ENCODE measurements around the gene SYPL2.
A peak's percentile ranks its signal among the peaks of the same experiment; 100 is the strongest.
"Not testable (repeated sequence)": the region's sequence is repeated elsewhere in the genome, so short reads cannot be mapped to it uniquely, and the experiment has no call there.

SYPL2 gene

DNA sequence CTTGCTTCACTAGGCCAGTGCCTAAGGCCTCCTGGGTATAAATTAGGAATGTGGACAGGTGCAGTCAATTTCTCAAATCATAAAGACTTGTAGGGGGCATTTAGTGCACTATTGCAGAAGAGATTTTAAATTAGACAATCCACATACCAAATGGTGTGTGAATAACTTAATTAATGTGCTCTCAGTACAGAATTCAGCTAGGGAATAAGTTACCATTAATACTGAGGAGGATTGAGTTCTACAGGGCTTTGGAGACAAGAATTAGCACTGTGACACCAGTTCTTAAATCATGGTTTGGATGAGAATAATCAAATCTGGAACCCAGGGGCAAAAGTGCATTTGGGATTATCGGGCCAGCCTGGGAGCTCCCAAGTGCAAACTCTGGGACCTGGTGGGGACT, 1.7 kb downstream of the SYPL2 start:
- Histone ChIP-seq H3K4me3 (no peak overlapping the region), H3K27ac (no peak overlapping the region)

DNA sequence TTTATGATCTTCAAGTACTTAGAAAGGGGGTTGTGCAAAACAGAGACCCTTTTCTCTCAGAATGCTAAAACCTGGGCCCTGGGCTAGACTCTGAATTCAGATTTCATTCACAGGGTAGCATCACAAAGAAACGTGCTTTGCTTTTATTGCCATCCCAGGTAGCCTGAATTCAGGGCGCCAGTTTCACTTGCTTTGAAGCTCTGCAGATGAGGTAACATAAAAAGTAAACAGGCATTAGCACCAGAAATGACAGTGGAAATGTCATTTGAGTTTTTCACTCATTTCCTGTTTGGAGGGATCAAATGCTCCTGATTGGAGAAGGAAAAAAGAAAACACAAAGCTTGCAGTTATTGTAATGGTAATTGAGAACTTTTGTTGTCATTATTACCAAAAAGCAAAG, 2.6 kb downstream of the SYPL2 start:
- Histone ChIP-seq H3K4me3 (no peak overlapping the region), H3K27ac (no peak overlapping the region)

DNA sequence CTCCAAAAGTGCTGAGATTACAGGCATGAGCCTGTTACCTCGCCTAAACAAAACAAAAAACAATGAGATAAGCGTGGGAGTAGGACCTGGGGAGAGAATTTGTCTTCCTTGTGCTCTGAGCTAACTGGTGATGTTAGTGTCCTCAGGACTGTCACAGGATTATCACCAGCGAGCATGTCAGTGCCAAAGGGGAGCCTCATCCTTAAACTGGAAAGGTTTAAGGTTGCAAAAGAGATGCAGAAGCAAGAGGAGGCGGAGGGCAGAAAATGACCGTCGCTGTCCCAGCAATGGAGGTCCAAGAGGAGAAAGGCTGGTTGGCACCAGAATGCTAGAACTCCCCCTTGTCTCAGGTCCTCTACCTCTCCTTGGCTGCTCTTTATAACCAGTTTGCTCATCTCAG, 3.9 kb downstream of the SYPL2 start:
- Histone ChIP-seq H3K4me3 (no peak overlapping the region), H3K27ac (no peak overlapping the region)

DNA sequence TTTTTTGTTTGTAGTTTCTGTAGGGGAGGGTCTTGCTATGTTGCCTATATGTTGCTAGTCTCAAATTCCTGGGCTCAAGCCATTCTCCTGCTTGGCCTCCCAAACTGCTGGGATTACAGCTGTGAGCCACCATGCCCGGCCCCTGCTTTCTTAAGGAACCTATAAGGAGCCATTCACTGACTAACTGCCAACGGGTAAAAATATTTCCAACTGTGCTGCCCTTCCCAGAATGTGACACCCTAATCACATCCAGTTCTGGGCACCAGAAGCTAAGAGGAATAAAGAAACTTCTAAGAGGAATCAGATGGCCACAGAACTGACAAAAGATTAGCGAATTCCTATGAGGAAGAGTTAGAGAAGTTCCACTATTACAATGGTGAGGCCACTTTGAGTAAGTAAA, 6.4 kb downstream of the SYPL2 start:
- no peak overlapping the region for H3K27ac ChIP-seq
- H3K4me3 ChIP-seq: no peak overlapping the region

DNA sequence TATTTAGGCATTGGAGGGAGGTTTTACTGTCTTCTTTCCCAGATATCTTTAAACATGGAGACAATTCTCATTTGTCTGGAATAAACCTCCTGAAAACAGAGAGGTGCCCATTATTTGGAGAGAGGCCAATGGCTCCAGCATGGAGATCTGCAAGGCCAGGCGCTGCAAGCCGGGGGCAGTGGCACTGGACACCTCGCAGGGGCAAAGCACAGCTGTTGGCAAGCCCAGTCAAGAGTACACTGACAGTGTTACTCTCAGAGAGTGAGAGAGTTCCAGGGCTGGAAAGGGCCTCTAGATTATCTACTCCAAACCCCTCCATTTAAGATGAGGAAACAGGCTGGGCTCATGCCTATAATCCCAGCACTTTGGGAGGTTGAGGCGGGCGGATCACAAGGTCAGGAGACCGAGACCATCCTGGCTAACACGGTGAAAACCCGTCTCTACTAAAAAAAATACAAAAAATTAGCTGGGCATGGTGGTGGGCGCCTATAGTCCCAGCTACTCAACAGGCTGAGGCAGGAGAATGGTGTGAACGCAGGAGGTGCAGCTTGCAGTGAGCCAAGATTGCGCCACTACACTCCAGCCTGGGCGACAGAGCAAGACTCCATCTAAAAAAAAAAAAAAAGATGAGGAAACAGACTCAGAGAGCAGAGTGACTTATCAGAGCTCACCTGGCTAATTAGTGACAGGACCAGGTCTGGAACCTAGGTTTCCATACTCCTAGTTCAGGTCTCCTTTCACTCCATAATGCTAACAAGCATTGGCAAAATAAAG, 7.1 kb downstream of the SYPL2 start:
- not testable (repeated sequence) for H3K27ac ChIP-seq, H3K4me3 ChIP-seq

DNA sequence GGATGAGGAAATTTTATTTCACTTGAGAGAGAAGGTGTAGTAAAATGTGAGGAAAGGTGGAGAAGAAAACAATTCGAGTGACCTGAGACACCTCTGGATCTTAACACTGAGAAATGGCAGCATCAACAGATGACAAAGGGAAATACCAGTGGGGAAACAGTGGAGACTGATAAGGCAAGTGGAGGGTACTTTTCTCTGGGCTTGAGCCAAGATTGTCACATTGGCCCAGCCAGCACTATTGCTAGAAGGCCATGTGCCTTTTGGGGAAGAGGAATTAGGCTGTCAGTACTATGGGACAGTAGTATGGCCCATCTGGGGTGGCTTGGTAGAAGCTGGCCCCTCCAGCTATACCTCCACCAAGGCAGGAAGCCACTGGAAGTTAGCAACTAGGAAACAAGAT, 8.4 kb downstream of the SYPL2 start:
- Histone ChIP-seq H3K4me3 (no peak overlapping the region), H3K27ac (no peak overlapping the region)

DNA sequence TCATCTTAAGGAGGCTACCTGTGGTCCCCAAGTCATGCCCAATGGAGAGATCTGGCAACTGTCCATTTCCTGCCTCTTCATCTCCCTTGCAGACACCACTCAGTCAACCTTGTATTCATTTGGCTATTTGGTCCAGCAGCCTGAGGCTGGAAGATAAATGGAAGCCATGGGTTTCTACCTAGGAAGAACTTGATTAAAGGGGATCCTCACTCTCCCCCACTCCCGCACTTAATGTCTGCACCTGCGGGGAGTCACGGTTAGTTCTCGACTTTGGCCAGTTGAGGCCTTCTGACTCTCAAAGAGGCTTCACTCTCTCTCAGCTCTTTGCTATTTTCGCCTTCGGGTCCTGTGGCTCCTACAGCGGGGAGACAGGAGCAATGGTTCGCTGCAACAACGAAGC, 8.9 kb downstream of the SYPL2 start:
- H3K27ac ChIP-seq: no peak overlapping the region
- H3K4me3 ChIP-seq: no peak overlapping the region

DNA sequence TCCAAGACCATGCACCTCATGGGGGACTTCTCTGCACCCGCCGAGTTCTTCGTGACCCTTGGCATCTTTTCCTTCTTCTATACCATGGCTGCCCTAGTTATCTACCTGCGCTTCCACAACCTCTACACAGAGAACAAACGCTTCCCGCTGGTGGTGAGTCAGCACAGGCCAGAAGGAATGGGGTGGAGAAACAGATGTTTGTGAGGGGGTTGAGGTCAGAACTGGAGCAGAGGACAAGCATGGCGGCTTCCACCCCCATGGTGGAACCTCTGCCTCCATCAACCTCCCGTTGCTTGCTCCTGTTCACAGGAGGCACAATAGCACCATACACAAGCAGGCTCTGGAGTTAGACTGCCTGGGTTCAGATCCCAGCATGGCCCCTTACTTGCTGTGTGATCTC, 10.5 kb downstream of the SYPL2 start:
- H3K27ac ChIP-seq: no peak overlapping the region
- no peak overlapping the region for H3K4me3 ChIP-seq

DNA sequence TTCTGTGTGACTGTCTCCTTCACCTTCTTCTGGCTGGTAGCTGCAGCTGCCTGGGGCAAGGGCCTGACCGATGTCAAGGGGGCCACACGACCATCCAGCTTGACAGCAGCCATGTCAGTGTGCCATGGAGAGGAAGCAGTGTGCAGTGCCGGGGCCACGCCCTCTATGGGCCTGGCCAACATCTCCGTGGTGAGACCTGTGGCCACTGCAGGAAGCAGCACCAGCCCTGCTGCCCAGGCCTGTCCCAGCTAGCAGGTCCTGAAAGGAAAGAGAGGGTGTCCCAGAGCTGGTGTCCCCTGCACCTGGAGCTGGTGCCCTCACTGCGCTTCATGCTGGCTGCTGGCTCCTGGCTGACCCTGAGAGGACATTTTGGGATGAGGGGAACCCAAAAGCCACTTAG, 11.5 kb downstream of the SYPL2 start:
- Histone ChIP-seq H3K4me3 (no peak overlapping the region), H3K27ac (no peak overlapping the region)

DNA sequence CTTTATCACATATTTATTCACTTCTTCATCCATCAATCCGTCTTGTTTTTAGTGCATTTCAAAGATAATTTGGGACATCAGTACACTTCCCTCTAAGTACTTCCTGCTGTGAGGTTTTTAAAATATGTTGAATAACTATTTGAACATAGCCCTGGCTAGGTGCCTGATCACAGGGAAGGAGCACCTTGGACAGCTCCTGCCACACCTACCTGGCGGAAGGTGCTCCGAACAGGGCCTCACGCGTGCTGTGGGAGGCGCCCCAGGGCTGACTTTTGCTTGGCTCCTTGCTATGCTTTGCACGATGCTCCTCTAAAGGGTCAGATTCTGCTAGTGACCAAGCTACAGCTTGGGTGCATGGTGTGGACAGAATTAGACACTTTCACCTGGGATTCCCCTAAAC, 12.5 kb downstream of the SYPL2 start:
- Histone ChIP-seq H3K4me3 (no peak overlapping the region), H3K27ac (no peak overlapping the region)

DNA sequence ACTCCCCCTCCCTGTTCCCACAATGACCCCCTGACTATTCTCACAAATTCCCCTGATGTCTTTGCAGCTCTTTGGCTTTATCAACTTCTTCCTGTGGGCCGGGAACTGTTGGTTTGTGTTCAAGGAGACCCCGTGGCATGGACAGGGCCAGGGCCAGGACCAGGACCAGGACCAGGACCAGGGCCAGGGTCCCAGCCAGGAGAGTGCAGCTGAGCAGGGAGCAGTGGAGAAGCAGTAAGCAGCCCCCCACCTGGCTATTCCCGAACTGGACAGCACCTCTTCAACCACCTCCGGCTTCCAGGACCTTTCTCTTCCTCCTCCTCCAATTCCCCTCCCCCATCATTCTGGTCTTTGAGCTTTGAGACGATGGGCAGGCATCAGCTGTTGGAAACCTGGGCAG, 13.0 kb downstream of the SYPL2 start:
- Histone ChIP-seq H3K4me3 (no peak overlapping the region), H3K27ac (no peak overlapping the region)

DNA sequence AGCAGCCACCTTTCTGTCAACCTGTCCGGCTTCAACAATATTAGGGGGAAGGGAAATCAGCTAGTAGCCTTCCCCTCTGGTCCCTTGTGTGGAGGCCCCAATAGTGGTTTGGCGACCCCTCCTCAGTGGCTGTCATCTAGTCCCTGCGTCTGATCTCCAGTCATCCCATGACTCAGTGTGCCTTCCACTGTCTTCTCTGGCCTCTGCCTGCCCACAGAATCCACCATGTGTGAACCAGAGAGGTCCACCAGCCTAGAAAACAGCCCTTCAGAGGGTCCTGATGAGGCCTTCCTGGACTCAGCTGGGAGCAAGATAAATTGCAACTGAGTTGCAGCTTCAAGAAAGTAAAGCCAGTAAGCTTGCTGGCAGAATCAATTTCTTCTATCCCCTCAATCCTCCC, 13.6 kb downstream of the SYPL2 start:
- Histone ChIP-seq H3K27ac (no peak overlapping the region), H3K4me3 (no peak overlapping the region)

DNA sequence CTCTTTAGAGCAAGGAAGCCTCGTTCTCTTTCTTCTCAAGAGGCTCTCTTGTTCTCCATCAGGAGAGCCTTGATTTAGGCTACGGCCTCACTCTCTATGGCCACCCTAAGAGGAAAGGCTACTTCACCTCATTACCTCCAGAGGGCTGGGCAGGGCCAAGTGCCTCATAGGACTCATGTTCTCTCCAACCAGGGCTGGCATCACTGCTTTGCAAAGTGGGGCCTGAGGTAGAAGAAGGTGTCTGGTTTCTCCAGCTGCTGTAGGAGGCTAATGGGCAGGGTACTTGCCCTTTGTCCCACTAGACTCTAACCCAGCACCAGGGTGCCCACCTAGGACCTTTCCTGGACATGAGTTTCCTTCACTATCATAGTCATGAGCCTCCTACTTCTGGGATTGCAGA, 15.3 kb downstream of the SYPL2 start:
- no peak overlapping the region for H3K4me3 ChIP-seq

DNA sequence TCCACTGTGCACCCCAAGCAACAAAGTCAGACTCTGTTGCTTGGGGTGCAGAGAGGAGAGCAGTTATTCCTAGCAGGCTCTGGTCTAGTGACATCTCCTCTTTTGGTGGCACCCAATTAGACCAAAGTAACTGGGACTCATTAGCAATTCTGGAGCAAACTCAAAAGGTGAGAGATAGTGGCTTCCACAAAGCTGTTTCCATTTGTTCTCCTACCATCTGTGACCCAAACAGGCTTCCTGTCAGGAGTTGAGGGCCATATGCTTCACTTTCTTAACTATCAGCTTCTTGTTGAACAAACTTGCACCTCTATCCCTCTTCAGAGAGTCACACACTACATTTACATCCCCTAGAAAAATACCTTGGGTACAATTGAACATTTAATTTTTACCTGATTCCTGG, 15.9 kb downstream of the SYPL2 start:
- Histone ChIP-seq H3K27ac (no peak overlapping the region), H3K4me3 (no peak overlapping the region)

More for the DNA sequence above, 15.3 kb downstream of the SYPL2 start:
- H3K27ac ChIP-seq: no peak overlapping the region

DNA sequence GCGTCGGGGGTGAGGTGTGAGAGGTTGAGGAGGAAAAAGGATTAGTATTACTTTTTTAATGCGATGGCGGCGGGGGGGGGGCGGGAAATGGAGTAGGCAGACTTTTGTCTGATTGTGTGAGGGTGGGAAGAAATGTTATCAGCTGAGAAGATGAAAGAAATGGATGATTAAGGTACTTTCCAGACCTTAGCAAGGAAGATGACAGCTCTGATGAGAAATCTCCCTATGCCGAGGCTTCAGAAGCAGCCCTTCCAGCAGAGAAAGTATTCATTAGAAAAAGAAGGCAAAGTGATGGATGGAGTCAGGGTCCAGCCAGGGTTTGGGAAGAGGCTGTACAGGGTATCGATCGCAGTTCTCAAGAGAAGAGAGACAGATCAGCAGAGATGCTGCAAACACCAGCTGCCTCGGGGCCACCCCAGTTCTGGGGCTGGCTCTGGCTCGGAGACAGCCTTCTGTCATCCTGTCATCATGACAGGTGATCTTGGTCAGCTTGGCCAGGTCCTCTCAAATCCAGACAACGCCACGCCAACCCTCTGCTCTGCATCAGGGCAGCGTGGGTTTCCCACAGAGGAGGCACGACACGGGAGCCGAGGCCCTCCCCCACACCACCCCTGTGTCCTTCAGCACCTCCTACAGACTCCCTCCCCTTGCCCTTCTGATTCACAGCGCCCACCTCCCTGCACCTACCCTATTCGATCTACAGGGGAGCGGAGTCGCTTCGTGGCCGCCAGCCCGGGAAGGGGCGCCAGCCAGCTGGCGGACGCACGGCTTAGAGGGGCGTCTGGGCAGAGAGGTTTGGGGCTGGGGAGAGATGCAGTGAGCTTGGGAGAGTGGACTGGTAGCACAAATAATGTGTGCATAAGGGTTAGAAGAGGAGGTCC, 16.7 kb downstream of the SYPL2 start:
- Histone ChIP-seq H3K27ac (peak overlapping the region in 10 of 21 experiments; percentile 30 to 99 (median 56)), H3K4me3 (peak overlapping the region; percentile 34 to 78 (median 59))

DNA sequence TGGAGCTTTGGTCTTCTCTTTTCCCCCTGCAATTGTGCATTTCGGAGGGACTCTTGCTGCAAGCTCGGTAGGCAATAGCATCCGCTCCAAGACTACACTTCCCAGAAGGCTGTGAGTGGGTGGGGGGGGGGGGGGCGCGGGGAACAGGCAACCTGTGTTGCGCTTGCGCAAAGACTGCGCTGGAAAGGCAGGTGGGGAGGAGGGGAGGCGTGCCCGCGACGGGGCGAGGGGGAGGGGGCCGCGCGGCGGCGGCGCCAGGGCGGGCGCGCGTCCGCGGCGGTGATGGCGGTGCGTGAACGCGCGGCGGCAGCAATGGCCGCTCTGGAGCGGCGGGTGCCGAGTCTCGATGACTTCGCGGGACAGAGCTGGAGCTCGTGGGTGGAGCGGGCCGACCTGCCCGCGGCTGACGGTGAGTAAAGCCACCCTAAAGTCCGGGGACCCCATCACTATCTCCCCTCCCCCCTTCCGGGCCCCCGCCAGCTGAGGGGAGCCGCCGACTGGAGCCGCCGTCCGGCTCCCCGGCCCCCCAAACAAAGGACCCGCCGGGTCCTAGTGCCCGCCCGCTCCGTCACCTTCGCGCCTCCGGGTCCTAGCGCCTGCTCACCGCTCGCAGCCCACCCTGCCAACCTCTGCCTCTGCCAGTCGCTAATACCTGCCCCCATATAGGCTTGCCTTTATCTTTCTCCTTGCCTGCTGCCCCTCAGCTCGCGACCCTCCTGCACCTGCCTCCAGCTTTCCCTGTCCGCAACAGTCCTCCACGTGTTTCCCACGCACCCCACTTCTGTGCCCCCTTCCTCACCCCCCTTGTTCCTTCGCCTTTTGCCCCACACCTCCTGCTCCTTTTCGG, 17.5 kb downstream of the SYPL2 start, which contains the start of gene ATXN7L2:
TSS of gene ATXN7L2 (plus strand) at position 234 of the 847 bp plus-strand sequence. CDS start at position 283, 49 bp downstream.
- H3K4me3 ChIP-seq: peak within 1 kb of the TSS; percentile 53 to 78 (median 59)
- peak within 1 kb of the TSS; percentile 86 to 100 (median 98) for H3K27ac ChIP-seq

DNA sequence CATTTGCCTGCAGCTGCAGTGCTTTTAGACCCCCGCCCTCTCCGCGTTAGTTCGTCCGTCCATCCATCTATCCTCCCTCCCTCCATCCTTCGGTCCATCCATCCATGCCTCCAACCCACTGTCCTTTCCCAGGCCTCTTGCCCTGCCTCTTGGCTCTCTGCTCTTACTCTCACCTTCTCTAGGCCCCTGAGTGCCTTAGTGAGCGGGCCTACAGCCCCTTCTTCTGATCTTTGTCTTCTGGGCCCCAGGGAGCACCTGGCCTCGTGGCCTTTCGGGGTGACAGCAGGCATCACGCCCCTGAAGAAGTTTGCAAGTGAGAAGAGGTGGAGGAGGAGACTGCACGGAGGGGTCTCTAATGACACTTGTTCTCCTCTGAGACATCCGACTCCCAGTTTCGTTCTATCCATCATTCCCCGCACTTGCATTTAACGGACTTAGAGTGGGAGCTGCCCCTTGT, 18.2 kb downstream of the SYPL2 start:
- peak overlapping the region in 20 of 21 experiments; percentile 86 to 100 (median 98) for H3K27ac ChIP-seq

DNA sequence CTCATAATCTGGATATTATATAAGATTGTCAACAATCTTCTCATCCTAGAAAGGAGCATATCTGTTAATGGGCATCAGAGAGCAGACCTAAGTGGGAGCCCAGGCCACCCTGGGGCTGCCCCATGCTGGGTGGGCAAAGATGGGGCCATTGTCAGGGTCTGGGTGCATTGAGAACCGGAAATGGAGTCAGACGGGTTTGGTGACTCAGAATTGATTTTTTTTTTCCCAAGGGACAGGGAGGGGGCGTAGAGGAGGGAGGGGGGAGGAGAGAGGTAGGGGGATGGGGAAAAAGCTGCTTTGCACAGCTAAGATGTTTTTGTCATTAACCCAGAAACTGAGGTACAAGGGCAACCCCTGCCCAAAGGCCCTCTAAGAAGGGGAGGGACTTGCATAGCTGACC, 18.7 kb downstream of the SYPL2 start:
- Histone ChIP-seq H3K4me3 (peak overlapping the region in 5 of 7 experiments; percentile 56 to 63 (median 59)), H3K27ac (no peak overlapping the region)

More for the DNA sequence above, 18.2 kb downstream of the SYPL2 start:
- peak overlapping the region; percentile 53 to 78 (median 59) for H3K4me3 ChIP-seq

DNA sequence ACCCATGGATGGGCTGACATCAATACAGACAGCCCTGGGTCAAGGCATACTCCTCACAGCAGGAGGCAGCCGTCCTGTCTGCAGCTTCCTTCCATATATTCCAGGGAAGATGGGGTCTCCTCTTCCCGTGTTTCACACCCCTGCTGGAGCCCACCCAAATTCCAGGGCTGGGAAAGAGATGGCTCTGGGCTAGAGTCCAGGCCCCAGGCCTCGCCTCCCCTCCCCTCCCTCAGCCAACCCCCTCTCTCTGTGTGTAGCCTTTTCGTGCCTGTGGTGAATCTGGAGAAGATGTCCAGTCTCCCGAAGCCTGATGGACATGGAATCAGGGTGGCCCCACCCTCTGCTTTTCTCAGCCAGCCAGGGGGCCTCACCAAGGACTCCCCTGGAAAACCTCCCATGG, 20.9 kb downstream of the SYPL2 start:
- H3K27ac ChIP-seq: no peak overlapping the region
- H3K4me3 ChIP-seq: no peak overlapping the region

DNA sequence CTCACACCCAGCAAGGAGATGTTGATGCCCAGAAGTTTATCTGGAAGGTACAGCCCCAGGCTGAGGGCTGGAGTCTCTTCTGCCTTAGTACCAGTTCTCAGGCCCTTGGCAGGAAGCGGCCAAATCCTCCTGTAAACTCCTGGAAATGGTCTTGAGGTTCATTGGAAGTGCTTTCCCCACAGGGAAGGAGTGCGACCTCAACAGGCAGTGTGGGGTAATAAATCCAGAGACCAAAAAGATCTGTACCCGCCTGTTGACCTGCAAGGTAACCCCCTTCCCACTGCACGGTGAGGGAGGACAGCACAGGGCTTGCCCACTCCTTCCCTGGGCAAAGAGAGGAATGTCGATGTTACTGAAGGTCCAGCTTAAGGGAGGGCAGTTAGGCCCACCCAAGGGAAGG, 21.9 kb downstream of the SYPL2 start:
- no peak overlapping the region for H3K27ac ChIP-seq

More for the DNA sequence above, 21.9 kb downstream of the SYPL2 start:
- no peak overlapping the region for H3K4me3 ChIP-seq
